Neural progenitor cell (in vitro differentiated cells): ENCODE measurements around the gene FNIP1. TPM values are rescaled to one million over a fixed set of nuclear protein-coding genes. Genes with fewer than 3 reads are reported as not detected.

ENCODE experiments used
- DNase-seq: peaks from one replicate; pipeline ENCODE4 v3.0.0-alpha.2; 2016; ENCODE audit warnings: low spot score
- H2AFZ ChIP-seq: fragments of 200-600 bp; sonication (generic); replicated peaks from 2 replicates; pipeline ENCODE4 v1.6.1; 2016; ENCODE audit warnings: antibody characterized with exemption
- H3F3A ChIP-seq: fragments of 200-600 bp; sonication (generic); 2 replicates; pipeline ENCODE4 v1.6.1; 2016; ENCODE audit warnings: antibody characterized with exemption, low read depth
- H3K27ac ChIP-seq: fragments of 200-600 bp; sonication (generic); 2 replicates; pipeline ENCODE4 v1.5.1; 2016; ENCODE audit warnings: mild to moderate bottlenecking
- H3K27me3 ChIP-seq: fragments of 200-600 bp; sonication (generic); 2 replicates; pipeline ENCODE4 v1.6.1; 2016; ENCODE audit warnings: mild to moderate bottlenecking, moderate library complexity
- H3K36me3 ChIP-seq: fragments of 200-600 bp; sonication (generic); 2 replicates; pipeline ENCODE4 v1.5.1; 2016
- H3K4me1 ChIP-seq: fragments of 200-600 bp; sonication (generic); 2 replicates; pipeline ENCODE4 v1.6.1; 2016; ENCODE audit warnings: mixed run types
- H3K4me2 ChIP-seq: fragments of 200-600 bp; sonication (generic); 2 replicates; pipeline ENCODE4 v1.6.1; 2016
- H3K4me3 ChIP-seq: fragments of 200-600 bp; sonication (generic); 2 replicates; pipeline ENCODE4 v1.5.1; 2016
- H3K79me2 ChIP-seq: fragments of 200-600 bp; sonication (generic); 2 replicates; pipeline ENCODE4 v1.6.1; 2016; ENCODE audit warnings: low read depth
- H3K9ac ChIP-seq: fragments of 200-600 bp; sonication (generic); 2 replicates; pipeline ENCODE4 v1.6.1; 2016
- H3K9me3 ChIP-seq: fragments of 200-600 bp; sonication (generic); 2 replicates; pipeline ENCODE4 v1.5.1; 2016; ENCODE audit warnings: low read depth
- H4K20me1 ChIP-seq: fragments of 200-600 bp; sonication (generic); 2 replicates; pipeline ENCODE4 v1.6.1; 2016; ENCODE audit warnings: low read depth
- H3K27ac Mint-ChIP-seq: 3 replicates; pipeline ENCODE4 v1.8.0; 2021; ENCODE audit warnings: mixed read lengths
- H3K27me3 Mint-ChIP-seq: 2 replicates; pipeline ENCODE4 v1.8.0; 2022; ENCODE audit warnings: low read depth, mild to moderate bottlenecking, inconsistent platforms, moderate library complexity, mixed read lengths; ENCODE audit not compliant: insufficient read depth
- H3K36me3 Mint-ChIP-seq: 3 replicates; pipeline ENCODE4 v1.8.0; 2021; ENCODE audit warnings: mixed read lengths
- H3K4me1 Mint-ChIP-seq: 3 replicates; pipeline ENCODE4 v1.8.0; 2021; ENCODE audit warnings: mixed read lengths
- H3K4me3 Mint-ChIP-seq: 3 replicates; pipeline ENCODE4 v1.8.0; 2021; ENCODE audit warnings: mild to moderate bottlenecking, moderate library complexity, mixed read lengths
- H3K9me3 Mint-ChIP-seq: 3 replicates; pipeline ENCODE4 v1.8.0; 2020; ENCODE audit warnings: mixed read lengths
- EZH2 ChIP-seq: fragments of 200-600 bp; sonication (generic); IDR thresholded peaks from 2 replicates; pipeline ENCODE4 v1.6.1; 2017; ENCODE audit warnings: antibody characterized with exemption, mild to moderate bottlenecking, moderate library complexity
- EZH2phosphoT487 ChIP-seq: fragments of 200-600 bp; sonication (generic); IDR thresholded peaks from 2 replicates; pipeline ENCODE4 v1.6.1; 2017; ENCODE audit warnings: antibody characterized with exemption
- total RNA-seq: library from RNA; depleted of rRNA; stranded (reverse); fragments of >200 nt; gene quantifications from 2 replicates; pipeline ENCODE4 v1.2.3, GENCODE V29; 2015; ENCODE audit warnings: low replicate concordance
- TF ChIP-seq, protein P1 (sequence below): fragments of 200-600 bp; sonication (generic); IDR thresholded peaks from 2 replicates; pipeline ENCODE4 v1.5.1; 2017; ENCODE audit warnings: antibody characterized with exemption, mild to moderate bottlenecking

FNIP1 gene
- total RNA-seq, 1 donor from 2014 or later = 44.4 TPM

DNA sequence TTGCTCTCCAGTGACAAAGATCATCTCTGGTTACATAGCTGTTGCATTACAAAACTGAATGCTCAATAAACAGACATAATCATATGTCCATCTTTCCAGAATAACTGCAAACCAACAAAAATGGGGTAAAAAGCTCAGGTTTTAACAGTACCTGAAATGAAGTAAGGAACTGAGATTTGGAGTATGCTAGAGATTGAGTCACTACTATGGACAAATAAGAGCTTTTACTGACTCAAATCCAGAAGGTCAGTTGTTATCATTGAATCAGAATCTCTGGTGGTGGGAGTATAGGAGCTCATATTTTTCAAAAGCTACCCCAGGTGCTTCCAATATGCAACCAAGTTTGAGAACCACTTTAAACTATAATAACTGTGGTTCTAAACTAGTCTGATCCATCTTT, 157.7 kb downstream of the FNIP1 start:
- no peak overlapping the region for H3K4me3 ChIP-seq
- no peaks in the 10 kb centered on the region for H3K9me3 Mint-ChIP-seq
- TF ChIP-seq EZH2 (no peak), EZH2phosphoT487 (no peak)
- TF ChIP-seq, protein P1, sequence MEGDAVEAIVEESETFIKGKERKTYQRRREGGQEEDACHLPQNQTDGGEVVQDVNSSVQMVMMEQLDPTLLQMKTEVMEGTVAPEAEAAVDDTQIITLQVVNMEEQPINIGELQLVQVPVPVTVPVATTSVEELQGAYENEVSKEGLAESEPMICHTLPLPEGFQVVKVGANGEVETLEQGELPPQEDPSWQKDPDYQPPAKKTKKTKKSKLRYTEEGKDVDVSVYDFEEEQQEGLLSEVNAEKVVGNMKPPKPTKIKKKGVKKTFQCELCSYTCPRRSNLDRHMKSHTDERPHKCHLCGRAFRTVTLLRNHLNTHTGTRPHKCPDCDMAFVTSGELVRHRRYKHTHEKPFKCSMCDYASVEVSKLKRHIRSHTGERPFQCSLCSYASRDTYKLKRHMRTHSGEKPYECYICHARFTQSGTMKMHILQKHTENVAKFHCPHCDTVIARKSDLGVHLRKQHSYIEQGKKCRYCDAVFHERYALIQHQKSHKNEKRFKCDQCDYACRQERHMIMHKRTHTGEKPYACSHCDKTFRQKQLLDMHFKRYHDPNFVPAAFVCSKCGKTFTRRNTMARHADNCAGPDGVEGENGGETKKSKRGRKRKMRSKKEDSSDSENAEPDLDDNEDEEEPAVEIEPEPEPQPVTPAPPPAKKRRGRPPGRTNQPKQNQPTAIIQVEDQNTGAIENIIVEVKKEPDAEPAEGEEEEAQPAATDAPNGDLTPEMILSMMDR = no peak
- peaks cover 13% of the 10 kb centered on the region for H3K4me1 Mint-ChIP-seq
- peaks cover 2% of the 10 kb centered on the region for H4K20me1 ChIP-seq
- no peak for DNase-seq
- peaks cover 7% of the 10 kb centered on the region for H3K4me1 ChIP-seq
- no peak overlapping the region for H3K4me2 ChIP-seq
- peaks cover 8% of the 10 kb centered on the region for H3K79me2 ChIP-seq
- H3K27ac Mint-ChIP-seq = no peak overlapping the region
- no peak overlapping the region for H3K27ac ChIP-seq
- H3K36me3 Mint-ChIP-seq = peaks cover 1% of the 10 kb centered on the region
- H2AFZ ChIP-seq = no peak overlapping the region
- H3K9me3 ChIP-seq = no peaks in the 10 kb centered on the region
- peaks cover 4% of the 10 kb centered on the region for H3K36me3 ChIP-seq
- no peak overlapping the region for H3K4me3 Mint-ChIP-seq
- H3K27me3 ChIP-seq = no peaks in the 10 kb centered on the region
- H3F3A ChIP-seq = peaks cover 20% of the 10 kb centered on the region
- H3K9ac ChIP-seq = no peak overlapping the region
- no peaks in the 10 kb centered on the region for H3K27me3 Mint-ChIP-seq

DNA sequence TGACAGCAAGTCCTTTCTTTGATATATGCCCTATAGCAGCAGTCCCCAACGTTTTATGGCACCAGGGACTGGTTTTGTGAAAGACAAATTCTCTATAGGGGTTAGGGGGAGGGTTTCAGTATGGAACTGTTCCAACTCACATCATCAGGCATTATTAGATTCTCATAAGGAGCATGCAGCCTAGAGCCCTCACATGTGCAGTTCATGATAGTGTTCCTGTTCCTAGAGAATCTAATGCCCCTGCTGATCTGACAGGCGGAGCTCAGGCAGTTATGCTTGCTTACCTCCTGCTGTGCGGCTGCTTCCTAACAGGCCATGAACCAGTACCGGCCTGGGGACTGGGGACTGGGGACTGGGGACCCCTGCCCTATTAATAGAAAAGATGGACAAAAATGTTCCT, 159.1 kb downstream of the FNIP1 start:
- Histone ChIP-seq H2AFZ (no peak overlapping the region), H3K4me2 (no peak overlapping the region), H3K4me1 (peaks cover 12% of the 10 kb centered on the region), H3K9me3 (no peaks in the 10 kb centered on the region), H3K27ac (no peak overlapping the region), H3F3A (peaks cover 20% of the 10 kb centered on the region), H3K4me3 (no peak overlapping the region), H3K36me3 (no peaks in the 10 kb centered on the region), H3K79me2 (peaks cover 23% of the 10 kb centered on the region), H3K27me3 (no peaks in the 10 kb centered on the region), H4K20me1 (peaks cover 13% of the 10 kb centered on the region), H3K9ac (no peak overlapping the region)
- TF ChIP-seq EZH2 (no peak), EZH2phosphoT487 (no peak)
- TF ChIP-seq, protein P1 = no peak
- H3K9me3 Mint-ChIP-seq = no peaks in the 10 kb centered on the region
- H3K36me3 Mint-ChIP-seq = no peaks in the 10 kb centered on the region
- peaks cover 18% of the 10 kb centered on the region for H3K4me1 Mint-ChIP-seq
- no peak for DNase-seq
- no peaks in the 10 kb centered on the region for H3K27me3 Mint-ChIP-seq
- H3K27ac Mint-ChIP-seq = no peak overlapping the region
- H3K4me3 Mint-ChIP-seq = no peak overlapping the region

DNA sequence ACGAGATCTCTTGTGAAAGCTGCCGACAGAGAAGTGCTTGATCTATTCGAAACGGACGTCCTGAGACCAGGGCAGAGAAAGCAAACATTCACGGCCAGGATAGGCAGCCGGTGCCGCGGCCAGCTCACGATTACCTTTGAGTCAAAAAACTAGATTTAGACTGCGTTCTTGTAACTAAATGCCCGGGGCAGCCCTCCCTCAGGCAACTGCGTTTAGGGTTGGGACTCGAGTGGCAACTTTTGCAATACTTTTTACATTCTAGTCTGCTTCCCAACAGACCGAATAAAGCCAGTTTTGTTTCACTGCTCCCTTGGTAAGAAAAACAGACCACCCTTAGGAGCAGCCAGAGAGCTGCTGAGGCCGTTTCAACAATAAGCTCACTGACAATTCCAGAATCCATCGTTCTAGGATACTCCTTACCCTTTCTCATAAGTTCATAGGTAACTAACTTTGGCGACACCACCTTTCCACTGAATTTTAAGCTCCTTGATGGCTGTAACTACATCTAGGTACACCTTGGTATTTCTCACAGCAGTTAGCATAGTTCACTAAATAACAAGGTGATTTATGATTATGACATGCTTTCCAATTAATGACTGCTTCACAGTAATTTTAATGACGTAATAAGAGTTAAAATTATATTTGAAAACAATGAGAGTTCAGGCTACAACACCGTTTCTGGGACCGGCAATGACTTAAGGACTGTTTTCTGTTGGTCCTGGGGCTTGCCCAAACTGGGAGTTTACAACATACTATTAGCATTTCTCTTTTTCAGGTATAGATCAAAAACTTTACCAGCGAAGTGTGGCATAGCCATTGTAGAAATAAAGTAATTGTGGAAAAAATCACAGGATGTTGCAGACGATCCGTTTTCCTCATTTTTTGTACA, 160.9 kb downstream of the FNIP1 start:
- peaks cover 18% of the 10 kb centered on the region for H3K4me1 Mint-ChIP-seq
- H4K20me1 ChIP-seq = peaks cover 19% of the 10 kb centered on the region
- H3K36me3 ChIP-seq = no peaks in the 10 kb centered on the region
- no peaks in the 10 kb centered on the region for H3K27me3 ChIP-seq
- no peaks in the 10 kb centered on the region for H3K9me3 ChIP-seq
- TF ChIP-seq, protein P1 = no peak
- TF ChIP-seq EZH2 = no peak
- TF ChIP-seq EZH2phosphoT487 = no peak
- H3K9ac ChIP-seq = peak overlapping the region; percentile 58
- H3K4me2 ChIP-seq = peak overlapping the region; percentile 87
- no peaks in the 10 kb centered on the region for H3K36me3 Mint-ChIP-seq
- peaks cover 16% of the 10 kb centered on the region for H3F3A ChIP-seq
- H3K4me3 Mint-ChIP-seq = peak overlapping the region; percentile 98
- peak overlapping the region; percentile 98 for H3K27ac Mint-ChIP-seq
- H2AFZ ChIP-seq = peak overlapping the region; percentile 85
- H3K4me3 ChIP-seq = peak overlapping the region; percentile 73
- no peak for DNase-seq
- no peaks in the 10 kb centered on the region for H3K27me3 Mint-ChIP-seq
- H3K4me1 ChIP-seq = peaks cover 12% of the 10 kb centered on the region
- H3K9me3 Mint-ChIP-seq = no peaks in the 10 kb centered on the region
- peaks cover 40% of the 10 kb centered on the region for H3K79me2 ChIP-seq
- H3K27ac ChIP-seq = peak overlapping the region; percentile 94
